DMS53 treated with DMSO at 0.1 percent for 48 hours (cell line): Measurements from ENCODE around the gene PTAFR.

ENCODE experiments used
- DNase-seq: peaks from one replicate; lab custom pipeline; 2025; ENCODE audit not compliant: unreplicated experiment; lab: John Stamatoyannopoulos, UW

PTAFR gene

DNA sequence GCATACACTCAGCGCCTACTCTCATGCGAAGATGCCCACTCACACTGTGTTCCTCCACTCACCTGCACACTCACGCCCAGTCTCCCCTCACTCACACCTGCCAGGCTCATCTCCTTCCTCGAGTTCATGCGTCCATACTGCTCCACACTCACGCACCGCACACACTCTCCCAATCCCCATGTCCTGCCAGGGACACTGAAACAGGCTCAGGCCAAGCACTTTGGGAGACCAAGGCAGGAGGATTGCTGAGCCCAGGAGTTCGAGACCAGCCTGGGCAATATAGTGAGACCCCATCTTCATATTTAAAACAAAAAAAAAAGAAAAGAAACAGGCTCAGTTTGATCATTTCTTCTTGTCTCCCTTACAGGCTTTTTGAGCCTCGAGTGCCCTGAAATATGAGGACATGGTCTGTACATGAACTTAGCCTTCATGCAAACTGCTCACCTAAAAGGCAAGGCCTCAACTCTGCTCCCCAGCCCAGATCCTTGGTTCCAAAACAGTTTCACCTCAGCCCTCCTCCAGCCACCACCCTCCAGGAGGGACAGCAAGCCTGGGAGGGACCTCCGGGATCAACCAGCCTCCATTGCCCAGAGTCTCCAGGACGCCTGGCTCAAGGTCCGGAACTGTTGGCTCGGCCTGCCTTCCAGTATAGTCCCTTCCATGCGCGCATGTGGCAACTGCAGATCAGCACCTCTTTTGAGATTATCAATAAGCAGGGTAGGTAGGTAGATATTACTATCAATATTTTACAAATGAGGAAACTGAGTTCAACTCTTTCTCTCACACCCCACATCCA lies 2.4 kb upstream of the PTAFR start:
- no peak for DNase-seq

DNA sequence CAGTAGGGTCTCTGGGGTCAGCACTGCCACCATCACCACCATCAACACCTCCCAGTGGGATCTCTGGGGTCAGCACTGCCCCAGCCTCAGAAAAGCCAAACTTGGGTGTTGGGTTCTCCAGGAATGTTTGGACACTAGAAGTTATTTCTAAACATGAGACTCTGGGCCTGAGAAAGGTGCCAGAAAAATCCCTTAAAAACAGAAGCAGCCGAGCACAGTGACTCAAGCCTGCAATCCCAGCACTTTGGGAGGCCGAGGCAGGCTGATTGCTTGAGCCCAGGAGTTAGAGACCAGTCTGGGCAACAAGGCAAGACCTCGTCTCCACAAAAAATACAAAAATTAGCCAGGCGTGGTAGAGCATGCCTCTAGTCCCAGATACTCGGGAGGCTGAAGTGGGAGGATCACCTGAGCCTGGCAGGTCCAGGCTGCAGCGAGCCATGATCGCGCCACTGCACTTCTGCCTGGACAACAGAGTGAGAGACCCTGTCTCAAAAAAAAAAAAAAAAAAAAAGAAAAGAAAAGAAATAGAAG lies 470 bp downstream of the PTAFR start:
- no peak for DNase-seq

DNA sequence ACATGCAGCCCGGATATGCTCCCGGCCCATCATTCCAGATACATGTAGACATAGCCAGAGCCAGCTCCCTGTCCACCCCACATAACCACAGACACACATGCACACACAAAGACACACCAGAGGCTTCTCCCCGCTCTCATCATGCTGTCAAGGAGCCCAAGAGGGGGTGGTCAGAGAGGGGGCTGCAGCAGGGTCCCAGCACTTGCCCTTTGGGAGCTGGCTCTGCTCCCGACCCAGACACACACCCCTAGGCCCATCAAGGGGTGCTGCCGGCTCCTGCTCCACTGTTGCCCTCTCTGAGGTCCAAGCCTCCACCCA lies 2.6 kb downstream of the PTAFR start:
- DNase-seq = no peak

DNA sequence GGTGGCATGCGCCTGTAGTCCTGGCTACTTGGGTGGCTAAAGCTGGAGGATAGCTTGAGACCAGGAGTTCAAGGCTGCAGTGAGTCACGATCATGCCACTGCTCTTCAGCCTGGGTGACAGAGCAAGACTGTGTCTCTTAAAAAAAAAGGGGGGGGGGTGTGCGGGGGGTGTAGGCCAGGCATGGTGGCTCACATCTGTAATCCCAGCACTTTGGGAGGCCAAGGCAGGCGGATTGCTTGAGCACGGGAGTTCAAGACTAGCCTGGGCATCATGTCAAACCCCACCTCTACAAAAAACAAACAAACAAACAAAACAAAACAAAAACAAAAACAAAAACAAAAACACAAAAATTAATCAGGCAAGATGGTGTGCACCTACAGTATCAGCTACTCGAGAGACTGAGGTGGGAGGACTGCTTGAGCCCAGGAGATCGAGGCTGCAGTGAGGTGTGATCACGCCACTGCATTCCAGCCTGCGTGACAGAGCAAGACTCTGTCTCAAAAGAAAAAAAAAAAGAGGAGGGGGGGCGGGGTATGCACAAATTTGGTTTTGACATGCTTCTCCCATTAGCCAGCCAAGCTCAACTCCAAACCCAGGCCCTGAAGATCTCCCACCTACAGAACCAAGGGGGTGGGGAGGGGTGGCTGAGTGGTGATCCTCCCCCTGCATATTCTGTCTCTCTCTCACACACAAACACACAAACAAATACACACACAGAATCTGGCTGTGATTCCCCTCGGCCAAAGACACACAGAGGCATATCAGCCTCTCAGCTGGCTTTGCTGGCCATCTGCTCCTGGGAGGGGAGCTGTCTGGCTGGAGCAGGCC lies 3.1 kb downstream of the PTAFR start:
- DNase-seq = no peak

DNA sequence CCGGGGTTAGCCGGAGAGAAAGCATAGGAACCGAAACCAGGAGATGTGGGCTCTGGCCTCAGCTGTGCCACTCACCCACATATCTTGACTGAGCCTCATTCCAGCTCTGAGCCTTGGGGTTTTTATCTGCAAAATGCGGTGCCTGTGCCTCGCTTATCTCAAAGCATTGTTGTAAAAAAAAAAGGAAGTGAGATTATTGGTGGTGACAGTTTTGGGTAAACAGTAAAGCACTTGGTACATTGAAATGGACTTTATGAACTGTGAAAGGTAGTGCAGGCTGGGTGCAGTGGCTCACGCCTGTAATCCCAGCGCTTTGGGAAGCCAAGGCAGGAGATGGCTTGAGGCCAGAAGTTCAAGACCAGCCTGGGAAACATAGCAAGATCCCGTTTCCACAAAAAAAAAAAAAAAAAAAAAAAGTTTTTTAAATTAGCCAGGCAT lies 3.8 kb downstream of the PTAFR start:
- DNase-seq = no peak

DNA sequence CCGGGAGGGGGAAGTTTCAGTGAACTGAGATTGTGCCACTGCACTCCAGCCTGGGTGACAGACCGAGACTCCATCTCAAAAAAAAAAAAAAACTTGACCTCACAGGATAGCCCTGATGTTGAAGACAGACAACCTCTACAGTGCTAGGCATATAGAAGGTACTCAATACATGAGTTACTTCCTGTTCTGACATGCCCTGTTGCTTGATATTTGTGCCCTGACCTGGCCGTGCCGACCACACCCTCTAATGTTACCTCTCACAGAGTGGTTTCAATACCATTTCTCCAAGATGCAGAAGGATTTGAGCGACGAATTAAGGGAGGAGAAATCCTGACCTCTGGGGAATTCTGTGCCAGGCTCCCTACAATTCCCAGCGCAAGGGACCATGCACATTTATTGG lies 5.2 kb downstream of the PTAFR start:
- no peak for DNase-seq

DNA sequence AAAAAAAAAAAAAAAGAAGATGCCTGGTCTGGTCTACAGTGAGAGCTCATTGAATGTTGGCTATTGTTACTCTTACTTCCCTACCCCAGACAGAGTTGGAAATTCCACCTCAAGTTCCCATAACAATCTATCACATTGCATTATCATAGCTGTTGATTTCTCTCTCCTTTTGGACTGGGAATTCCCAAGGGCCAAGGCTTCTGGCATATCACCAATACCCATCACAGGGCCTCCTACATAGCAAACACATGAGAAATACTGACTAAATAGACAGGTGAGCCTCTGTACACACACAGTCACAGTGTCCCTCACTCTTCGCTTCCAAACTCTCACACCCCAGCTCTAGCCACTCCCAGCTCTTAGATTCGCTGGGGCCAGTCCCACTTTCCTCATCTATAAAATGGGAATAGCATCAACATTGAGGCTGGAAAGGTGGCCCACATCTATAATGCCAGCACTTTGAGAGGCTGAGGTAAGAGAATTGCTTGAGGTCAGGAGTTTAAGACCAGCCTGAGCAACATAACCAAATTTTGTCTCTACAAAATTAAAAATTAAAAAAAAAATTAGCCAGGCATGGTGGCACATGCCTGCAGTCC lies 6.4 kb downstream of the PTAFR start:
- DNase-seq = peak; percentile 37

DNA sequence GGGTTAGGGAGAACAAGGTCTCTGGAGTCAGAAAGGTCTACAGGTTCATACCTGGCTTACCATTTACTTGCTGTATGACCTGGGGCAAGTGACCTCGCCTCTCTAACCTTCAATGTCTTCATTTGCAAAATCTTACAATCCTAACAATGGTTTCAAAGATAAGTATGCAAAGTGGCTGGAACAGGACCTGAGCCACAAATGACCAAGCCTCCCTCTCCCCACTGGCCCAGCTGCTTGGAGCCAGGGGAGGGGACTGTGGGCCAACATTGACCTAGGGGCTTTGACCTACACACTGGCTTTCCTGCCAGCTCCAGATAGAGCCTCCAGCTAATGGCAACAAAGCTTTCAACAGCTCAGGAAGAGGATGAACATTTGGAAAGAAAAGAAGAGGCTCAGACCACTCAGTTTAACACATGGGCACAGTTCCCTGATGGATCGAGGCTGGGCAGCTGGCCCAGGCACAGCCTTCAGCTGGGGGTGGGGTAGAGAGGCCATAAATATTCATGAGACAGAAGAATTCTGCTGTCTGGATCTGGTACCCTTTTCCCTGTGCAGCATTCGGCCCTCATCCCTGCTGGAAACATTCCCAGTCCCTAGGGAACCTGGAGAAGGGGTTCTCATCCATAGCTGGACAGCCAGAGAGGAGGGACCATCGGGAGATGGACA lies 12.9 kb downstream of the PTAFR start:
- DNase-seq = no peak

DNA sequence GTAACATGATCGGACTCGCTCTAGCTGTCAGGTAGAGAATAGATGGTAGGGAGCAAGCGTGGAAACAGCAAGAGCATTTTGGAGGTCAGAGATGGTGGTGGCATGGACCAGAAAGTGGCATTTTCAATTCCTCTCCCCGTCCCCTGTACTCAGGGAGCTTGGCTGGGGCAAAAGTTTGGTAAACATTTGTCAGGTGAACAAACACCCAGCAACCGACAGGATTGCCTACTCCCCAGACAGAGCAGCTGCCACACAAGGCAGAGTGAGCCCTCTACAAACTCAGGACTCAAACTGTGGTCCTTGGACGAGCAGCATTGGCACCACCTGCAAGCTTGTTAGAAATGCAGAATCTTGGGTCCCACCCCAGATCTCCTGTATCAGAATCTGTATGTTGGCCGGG lies 14.3 kb downstream of the PTAFR start:
- DNase-seq = peak; percentile 3

DNA sequence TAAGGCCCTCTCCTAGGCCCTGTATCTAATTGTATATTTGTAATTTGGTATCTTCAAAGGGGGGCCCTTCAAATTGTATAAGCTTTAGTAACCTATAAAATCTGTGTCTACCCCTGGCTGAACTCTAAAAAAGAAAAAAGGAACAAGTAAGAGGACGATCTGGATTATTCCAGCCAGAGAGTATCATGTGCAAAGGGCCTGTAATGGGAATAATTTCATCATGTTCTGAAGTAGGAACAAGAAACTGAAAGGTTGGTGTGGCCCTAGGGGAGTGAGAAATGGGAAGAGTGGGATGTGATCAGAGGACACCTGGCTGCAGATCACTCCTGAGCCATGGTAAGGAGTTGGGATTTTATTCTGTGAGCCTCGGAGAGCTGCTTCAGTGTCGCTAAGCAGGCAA lies 14.7 kb downstream of the PTAFR start:
- DNase-seq = no peak

DNA sequence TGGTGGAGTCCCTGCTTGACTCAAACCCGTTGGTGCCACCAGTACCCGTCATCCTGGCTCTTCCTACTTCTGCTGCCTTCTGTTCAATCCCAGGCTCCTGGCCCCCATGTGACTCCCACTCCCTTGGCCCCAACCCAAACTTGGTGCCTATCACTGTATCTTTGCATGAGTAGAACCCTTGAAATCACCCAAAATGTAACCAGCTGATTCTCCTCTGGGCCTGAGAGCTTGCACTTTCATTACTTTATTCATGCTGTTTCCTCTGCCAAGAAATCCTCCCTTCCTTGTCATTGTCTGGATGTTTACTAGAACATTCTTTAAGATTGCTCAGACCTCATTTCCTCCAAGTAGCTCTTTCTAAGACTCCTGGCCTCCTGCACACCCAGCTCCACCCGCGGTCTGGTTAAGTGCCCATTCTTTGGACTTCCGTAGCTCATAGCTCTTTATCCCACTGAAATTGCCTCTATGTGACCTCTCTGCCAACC lies 15.7 kb downstream of the PTAFR start:
- DNase-seq = no peak

DNA sequence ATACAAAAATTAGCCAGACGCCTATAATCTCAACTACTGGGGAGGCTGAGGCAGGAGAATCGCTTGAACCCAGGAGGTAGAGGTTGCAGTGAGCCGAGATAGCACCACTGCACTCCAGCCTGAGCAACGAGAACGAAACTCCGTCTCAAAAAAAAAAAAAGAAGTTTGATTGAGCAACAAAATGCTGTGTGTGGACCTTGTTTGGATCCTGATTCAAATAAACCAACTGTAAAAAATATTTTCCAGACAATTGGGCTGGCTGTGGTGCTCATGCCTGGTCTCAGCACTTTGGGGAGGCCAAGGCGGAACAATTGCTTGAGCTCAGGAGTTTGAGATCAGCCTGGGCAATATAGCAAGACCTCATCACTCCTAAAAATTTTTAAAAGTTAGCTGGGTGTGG lies 16.8 kb downstream of the PTAFR start:
- no peak for DNase-seq

DNA sequence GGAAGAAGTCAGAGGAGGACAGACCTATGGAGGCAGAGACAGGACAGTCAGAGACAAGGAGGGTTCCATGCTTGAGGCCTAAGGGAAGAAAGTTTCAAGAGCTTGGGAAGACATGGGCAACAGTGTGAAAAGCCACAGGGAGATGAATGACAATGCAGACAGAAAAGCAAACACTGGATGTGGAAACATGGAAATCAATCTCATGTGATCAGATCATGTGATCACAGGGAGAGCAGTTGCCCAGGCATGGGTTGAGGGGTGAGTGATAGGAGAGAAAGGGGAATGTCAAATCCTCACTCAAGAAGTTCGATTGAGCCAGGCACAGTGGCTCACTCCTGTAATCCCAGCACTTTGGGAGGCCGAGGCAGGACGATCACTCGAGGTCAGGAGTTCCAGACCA lies 17.2 kb downstream of the PTAFR start:
- no peak for DNase-seq

DNA sequence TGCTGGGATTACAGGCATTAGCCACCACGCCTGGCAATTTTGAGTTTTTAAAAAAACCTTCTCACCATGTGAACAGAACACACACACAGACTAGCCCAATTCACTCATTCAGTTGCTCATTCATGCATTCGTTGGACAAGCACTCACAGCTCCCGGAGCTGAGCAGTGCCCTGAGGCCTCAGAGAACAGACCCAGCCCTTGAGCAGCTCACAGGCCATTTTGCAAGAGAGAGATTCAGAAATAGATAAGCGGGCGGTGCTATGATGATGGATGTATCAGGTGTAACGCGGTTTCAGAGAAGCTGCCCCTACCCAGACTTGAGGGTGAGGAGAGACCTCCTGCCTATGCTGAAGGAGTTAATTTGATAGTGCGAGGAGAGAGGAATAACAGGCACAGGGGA lies 18.6 kb downstream of the PTAFR start:
- DNase-seq = no peak

DNA sequence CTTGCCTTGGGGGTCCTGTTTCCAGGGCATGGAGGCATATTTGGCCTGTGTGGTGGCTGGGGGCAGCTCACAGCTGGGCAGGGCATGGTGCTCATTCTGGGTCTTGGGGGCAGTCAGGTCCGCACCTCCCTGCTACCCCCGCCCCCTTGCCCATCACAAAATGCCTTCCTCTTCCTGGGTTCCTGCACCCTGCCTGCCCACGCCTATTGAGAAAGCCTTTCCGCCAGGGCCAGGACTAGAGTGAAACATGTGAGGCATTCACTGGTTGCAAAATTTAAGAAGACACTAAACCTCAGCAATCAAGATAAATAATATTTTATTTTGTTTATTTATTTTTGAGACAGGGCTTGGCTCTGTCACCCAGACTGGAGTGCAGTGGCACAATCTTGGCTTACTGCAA lies 19.7 kb downstream of the PTAFR start:
- DNase-seq = no peak

DNA sequence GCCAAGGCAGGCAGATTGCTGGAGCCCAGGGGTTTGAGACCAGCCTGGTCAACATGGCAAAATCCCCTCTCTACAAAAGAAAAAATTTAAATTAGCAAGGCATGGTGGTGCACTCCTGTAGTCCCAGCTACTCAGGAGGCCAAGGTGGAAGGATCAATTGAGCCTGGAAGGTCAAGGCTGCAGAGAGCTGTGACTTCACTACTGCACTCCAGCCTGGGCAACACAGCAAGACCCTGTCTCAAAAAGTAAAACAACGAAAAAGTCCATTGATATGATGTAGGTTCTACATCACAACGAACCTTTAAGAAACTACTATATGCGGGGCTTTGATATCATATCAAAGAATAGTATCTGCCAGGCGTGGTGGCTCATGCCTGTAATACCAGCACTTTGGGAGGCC lies 20.9 kb downstream of the PTAFR start:
- no peak for DNase-seq

DNA sequence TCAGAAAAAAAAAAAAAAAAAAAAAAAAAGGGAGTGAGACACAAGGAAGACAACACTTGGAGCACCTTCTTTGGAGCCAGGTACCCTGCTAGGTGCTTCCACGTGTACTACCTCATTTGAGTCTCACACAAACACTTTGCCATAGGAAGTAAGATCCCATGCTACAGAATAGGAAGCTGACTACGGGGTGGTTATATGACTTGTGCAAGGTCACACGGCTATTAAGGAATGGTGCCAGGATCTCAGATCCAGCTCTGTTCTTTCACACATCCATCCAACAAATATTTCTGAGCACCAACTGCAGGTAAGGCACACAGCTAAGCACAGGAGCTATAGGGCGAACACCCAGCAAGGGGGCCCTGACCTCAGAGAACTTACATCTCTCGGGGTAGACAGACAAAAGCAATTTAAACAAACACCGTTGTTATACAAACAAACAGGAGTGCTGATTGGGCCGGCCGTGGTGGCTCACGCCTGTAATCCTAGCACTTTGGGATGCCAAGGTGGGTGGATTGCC lies 22.4 kb downstream of the PTAFR start:
- DNase-seq = no peak

DNA sequence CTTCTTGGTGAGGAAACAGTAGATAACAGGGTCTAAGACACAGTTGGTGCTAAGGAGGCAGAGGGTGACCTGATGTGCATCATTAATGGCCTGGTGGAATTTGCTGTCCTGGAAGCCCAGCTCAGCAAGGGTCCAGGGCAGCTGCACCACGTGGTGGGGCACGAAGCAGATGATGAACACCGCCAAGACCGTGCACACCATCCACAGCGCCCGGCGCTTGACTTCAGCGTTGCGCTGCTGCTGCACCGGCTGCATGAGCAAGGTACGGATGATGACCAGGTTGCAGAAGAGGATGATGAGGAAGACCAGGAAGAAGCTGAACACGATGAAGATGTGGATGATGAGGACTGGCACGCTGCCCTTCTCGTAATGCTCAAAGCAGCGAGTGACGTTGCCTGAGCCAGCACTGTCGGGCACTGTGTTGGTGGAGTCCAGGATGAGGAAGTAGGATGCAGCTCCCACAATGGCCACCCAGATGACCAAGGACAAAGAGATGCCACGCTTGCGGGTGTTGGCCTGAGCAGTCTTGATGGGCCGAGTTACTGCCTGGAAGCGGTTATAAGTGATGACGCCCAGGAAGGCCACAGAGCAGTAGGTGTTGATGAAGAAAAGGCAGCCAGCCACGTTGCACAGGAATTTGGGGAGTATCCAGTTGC lies 26.2 kb downstream of the PTAFR start:
- no peak for DNase-seq

DNA sequence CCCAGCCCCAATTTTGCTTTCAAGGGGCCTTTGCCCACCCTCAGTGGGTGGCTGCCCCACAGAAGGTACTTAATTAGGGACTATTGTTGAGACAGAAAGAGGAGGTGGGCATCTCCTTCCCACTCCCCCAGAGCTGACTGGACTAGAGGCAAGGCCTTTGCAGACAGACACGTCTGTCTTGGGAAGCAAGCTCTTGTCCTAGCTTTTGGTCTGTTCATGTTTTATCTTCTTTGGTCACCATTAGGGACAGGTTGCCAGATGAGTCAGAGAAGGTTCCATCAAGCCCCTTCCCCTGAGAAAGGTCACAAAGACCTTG lies 27.7 kb downstream of the PTAFR start:
- DNase-seq = no peak

DNA sequence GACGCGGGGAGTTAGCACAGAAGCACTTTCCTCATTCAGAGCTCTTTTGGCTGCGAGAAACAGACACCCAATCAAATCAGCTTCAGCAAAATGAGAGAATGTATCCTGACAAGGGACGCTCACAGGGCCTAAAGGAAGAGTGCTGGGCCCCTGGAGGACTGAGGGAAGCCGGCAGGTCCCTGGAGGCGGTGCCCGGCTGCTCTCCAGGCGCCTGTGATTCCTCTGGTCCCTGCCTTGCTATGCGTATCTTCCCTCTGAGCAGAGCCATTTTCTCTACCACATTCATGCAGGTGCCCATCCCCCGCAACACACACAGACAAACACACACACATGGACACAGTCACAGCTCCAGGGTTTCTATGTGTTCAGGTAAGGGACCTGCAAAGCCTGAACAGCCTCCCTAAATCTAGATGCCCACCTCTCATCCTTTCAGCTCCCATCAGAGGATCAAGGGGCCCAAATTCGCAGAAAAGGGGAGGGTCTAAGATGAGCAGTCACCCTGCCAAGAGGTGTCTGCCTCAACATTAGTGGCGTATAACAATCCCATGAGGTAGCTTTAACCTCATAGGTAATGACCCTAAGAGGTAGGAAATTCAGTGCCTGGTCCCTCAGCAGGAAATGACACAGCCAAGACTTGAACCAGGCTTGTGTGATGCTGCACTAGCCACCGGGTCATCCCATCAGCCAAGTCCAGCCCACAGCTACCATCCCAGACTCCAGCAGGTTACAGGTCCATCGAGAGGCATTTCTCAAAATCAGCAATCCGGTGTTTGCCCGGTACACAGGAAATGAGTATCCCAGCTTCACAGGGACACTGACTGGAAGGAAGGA lies 29.0 kb downstream of the PTAFR start:
- peak; percentile 77 for DNase-seq
